Measurements from ENCODE around the gene SPDYE3.
"Not testable (repeated sequence)": the region's sequence is repeated elsewhere in the genome, so short reads cannot be mapped to it uniquely, and the experiment has no call there.

Gene SPDYE3

DNA sequence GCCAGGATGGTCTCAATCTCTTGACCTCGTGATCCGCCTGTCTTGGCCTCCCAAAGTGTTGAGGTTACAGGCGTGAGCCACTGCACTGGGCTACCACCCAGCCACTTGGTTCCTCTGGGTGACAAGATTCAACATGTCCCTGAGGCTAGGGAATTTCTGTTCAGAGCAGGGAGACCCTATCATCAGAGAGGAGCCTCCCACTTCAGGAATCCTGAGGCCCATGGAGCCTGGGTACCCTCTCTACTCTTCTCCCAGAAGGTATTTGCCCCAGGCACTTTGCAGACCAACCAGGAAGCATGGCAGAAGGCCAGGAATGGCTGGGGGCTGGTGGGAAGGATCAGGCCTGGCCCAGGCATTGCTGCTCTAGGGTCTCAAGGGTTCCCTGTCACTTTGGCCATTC lies 19.2 kb upstream of the SPDYE3 start:
- DNase-seq = not testable (repeated sequence)

DNA sequence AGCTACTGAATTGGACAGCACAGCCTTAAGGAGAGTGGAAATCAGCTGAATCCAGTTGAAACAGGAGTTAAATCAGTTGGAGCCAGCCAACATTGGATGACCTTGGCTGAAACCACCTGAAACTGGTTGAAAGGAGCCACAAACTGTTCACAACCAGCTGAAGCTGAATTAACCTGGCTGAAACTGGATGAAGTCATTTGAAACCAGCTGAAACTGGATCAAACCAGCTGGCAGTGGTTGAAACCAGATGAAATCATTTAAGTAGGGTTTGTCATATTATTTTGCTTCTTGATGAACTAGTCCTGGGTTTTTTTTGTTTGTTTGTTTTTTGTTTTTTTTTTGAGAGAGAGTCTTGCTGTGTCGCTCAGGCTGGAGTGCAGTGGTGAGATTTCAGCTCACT lies 15.3 kb upstream of the SPDYE3 start:
- not testable (repeated sequence) for DNase-seq

DNA sequence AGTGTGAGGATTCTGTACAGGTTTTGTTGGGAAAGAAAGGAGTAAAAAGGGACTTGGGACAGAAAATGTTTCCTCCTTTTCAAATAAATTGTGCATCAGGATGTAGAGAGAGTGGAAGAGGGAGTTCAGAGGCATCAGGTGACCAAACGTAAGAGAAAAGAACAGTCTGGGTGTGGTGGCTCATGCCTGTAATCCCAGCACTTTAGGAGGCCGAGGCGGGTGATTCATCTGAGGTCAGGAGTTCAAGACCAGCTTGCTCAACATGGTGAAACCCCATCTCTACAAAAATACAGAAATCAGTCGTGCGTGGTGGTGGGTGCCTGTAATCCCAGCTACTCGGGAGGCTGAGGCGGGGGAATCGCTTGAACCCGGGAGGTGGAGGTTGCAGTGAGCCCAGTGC lies 12.2 kb upstream of the SPDYE3 start:
- not testable (repeated sequence) for DNase-seq

DNA sequence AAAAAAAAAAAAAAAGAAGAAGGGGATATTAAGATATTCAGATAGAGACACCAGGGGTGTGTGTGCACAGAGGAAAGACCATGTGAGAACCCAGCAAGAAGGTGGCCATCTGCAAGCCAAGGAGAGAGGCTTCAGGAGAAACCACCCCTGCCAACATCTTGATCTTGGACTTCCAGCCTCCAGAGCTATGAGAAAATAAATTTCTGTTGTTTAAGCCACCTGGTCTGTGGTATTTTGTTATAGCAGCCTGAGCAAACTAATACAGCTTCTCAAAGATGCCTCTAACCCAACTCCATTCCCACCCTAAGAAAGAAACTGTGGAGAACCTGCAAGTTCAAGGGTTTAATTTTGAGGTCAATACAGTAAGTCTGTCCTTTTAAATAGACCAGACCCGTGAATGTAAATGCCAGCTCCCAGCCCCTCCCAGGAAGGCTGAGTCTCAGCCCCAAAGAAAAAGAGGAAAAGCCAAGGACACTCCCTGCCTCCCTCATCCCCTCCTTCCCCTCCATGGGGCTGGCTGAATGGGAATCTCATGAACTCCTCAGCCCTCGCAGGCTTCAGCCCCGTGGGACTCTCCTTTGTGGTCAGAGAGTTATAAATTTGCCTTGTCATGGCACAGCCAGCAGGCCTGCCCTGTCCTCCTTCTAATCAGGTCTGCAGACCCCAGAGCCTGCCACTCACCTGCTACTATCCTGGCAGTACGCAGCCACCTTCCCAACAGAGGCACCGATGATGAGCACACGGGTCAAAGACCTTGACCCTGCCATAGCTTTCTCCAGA lies 9.5 kb upstream of the SPDYE3 start:
- not testable (repeated sequence) for DNase-seq

DNA sequence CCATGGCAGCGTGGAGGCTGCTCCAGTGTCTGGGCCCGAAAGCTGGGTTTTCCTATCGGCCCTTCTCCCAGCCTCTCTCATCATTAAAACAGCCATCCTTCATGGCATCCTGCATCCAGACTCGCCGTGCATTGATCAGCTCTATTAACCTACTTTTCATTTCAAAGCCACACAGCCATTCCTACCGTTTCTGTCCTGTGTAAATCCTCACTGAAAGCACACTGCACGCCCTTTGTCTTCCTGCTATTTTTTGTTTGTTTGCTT lies 8.9 kb upstream of the SPDYE3 start:
- DNase-seq = not testable (repeated sequence)

DNA sequence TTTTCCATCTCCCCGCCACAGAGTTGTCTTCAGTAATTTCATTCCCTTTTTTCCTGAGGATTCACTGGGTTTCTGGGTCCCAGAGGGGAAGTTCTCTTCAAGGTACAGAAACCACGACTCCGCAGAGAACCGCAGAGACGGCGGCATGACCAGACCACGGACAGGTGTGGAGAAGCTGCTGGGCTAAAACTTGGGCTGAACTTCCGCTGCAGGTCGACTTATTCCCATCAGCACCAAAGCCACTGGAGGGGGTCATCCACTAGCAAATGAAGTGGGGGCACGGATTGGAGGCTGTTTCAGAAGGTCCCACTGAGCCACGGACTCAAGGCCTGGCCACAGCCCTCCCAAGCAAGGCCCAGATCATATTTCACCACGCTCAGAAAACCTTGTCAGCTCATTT lies 3.0 kb upstream of the SPDYE3 start:
- DNase-seq = not testable (repeated sequence)

DNA sequence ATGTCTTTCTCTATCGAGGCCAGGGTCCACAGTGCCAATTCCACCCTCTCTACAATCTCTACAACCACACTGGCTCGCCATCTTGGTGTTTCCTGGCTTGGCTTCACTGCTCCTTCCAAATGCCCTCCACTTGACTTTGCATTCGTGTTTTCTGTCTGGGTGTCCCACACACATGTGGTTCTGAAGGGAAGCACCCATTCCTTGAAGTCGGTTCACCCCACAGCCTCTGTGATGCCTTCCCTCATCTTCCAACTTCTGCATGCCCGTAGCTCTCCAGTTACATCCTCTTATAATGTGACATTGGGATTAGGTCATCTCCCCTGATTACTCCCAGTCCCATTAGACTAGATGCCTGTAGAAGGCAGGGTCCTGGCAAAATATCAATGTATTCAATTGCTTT lies 10.8 kb downstream of the SPDYE3 start:
- DNase-seq = not testable (repeated sequence)

DNA sequence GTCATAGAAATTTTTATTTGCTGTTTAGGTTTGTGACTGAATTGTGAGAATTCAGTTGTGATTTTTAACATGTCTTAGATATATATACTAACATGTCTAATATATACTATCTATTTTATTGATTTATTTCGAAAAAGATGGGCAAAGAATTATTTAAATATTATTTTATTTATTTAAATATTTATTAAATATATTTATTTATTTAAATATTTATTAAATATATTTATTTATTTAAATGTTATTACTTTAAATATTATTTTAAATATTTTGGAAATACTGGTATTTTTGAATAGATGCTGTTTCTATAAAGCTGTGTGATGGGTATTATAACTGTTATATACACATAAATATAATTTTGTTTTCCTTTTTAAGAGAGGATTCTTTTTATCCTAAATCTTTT lies 14.1 kb downstream of the SPDYE3 start:
- DNase-seq = not testable (repeated sequence)

DNA sequence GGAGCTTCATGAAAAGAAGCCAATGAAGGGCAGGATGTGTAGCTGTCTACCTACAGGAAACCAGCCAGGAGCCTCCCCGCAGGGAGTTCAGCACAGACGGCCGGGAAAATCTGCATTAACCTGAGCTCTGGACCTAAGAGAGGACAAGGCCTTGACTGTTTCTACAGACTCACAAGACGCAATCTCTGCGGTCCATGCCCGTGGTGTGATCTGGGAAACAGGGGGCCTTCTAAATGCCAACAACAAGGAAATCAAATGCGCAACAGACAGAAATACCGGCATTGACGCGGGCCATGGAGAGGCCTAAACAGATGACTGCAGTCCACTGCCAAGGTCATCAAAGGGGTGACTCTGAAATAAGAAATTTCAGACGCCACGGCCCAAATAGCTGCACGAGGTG lies 16.7 kb downstream of the SPDYE3 start:
- DNase-seq = not testable (repeated sequence)

DNA sequence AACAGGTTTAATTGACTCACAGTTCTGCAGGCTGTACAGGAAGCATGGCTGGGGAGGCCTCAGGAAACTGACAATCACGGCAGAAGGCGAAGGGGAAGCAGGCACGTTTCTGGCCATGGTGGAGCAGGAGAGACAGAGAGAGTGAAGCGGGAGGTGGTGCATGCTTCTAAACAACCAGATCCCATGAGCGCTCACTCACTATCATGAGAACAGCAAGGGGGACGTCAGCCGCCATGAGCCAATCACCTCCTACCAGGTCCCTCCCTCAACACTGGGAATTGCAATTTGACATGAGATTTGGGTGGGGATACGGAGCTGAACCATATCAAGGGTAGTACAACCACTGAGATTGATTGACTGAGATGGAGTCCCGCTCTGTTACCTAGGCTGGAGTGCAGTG lies 18.2 kb downstream of the SPDYE3 start:
- not testable (repeated sequence) for DNase-seq

DNA sequence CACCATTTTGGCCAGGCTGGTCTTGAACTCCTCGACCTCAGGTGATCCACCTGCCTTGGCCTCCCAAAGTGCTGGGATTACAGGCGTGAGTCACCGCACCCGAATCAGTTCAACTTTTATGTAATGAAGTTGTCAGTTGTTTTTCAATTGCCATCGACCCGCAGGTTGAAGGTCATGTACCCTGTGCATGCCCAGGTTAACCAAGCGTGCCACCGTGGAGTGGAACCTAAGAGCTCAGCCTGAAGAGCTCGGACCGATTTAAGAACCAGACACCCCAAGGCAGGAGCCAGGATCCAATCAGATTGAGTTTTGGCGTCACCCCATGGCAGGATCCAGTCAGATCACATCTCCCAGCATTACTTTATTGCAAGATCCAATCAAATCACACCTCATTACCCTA lies 19.4 kb downstream of the SPDYE3 start:
- DNase-seq = not testable (repeated sequence)

DNA sequence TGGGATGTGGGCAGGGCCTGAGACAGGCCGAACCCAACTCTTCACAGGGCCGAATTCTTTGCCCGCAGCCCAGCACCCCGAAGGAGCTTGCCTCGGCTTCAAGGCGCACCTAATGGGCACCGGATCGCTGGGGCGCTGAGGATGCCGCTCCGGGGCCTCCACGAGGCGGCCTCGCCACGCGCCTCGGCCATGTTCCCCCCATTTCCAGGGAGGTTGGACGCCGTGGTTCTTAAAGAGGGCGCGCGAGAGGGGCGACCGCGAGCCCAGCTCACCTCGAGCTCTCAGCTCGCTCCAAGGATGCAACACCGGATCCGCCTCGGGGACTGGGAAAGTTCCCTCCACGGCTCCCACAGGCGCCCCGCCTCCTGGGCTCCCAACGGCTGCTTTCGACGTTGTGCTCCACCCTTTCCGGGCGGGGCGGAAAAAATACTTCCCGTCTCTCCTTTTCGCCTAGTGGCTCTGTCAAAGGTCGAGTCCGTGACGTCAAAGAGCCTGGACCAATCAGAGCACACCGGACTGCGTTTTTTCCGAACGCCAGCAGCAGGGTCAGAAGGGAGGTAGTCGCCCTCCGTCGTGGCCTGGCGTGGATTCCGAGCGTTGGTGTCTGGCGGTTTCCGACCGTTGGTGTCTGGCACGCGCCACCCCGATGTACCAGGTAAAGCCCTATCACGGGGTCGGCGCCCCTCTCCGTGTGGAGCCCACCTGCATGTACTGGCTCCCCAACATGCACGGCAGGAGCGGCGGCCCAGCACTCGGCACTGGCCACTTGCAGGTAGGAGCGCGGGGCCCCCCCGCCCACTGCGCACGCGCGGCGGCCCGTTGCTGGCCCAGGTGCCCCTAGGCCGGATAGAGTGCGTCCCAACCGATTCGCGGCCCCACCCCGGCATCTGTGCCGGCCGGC lies 28.3 kb downstream of the SPDYE3 start:
- peak; percentile 98 for DNase-seq

DNA sequence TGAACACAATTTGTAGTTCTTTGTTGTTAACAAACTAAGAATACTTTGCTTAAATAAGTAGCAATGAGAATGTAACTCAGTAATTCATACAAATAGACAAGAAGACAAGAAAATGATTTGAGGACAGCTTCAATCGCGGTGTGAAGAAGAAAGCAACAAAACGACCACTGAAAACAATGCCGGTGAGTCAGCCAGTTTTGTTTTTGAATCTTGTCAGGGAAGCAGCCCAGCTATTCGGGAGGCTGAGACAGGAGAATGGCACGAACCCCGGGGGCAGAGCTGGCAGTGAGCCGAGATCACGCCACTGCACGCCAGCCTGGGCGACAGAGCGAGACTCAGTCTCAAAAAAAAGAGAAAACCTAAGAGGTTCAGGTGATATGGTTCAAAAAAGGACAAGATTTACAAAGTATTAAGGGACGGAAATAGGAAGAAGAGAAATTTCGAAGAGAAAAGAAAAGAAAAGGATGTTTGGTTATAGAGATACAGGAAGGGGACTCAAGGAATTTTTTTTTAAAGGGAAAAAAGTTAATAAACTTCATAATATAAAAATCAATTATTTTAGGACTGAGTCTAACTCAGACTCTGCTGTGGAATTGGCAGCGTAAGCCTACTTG lies 30.7 kb downstream of the SPDYE3 start:
- DNase-seq = not testable (repeated sequence)

DNA sequence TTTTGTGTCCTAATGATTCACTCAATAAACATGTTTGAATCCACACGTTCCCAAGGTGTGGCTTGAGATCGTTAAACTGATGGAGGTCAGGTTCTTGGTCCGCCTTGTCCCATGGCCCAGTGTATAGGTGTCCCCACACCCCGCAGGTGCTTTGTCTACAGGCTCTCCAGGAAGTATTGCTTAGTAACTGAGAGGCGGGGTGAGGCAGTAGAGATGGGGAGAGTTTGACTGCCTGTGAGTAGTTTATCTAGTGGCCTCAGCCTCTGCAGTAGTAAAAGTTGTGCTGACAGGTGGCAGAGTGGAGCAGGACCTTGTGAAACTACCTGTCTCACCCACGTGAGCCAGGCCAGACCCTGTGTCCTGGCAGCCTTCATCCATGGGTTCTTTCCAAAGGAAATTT lies 33.8 kb downstream of the SPDYE3 start:
- not testable (repeated sequence) for DNase-seq

DNA sequence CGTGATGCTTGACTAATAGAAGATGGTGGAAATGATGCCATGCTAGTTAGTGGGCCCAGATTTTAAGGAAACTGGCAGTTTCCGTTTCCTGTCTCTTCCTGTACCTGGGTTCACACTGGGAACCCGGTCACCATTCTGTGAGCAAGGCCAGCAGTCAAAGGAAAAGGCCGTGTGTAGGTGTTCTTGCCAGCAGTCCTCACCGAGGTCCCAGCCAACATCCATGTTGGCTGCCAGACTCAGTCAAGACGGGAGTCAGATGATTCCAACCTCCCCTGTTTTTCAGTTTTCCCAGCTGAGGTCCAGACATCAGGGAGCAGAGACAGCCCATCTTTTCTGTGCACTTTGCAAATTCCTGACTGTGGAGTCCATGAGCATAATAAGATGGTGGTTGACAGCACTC lies 35.3 kb downstream of the SPDYE3 start:
- DNase-seq = no peak

DNA sequence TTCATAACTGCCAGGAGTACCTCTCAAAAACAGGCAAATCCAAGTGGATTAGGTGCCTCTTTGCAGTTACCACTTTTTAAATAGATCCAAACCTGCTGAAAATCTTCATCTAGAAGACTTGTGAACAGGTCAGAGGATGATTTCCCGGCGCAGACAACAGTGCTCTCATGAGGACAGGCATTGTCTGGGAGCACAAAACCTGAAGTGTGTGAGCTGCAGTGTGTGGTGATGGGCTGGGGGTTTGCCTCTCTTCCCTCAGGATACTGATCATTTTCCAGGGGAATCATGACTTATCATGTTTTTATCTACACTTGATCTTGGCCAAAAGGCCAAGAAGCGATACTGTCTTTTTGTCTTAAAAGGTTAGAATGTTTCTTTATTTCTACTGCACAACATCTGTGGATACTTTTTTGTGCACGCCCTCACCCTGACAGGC lies 36.6 kb downstream of the SPDYE3 start:
- DNase-seq = not testable (repeated sequence)

DNA sequence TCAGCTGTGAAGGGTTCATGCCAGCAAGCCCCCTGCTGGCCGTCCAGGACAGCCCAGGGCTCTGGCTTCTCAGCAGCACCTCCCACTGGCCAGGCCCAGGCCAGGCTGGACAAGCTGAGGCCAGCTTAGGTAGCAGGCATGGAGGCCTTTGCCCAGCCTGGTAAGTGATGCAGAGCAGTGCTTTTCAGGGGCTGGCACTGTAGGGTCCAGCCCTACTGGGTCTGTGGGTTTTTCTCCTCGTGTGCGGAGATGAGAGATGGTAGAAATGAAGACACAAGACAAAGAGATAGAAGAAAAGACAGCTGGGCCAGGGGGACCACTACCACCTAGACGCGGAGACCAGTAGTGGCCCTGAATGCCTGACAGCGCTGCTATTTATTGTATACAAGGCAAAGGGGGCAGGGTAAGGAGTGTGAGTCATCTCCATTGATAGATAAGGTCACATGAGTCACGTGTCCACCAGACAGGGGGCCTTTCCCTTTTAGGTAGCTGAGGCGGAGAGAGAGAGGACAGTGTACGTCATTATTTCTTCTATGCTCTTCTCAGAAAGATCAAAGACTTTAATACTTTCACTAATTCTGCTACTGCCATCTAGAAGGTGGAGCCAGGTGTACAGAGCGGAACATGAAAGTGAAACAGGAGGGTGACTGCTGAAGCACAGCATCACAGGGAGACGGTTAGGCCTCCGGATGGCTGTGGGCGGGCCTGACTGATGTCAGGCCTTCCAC lies 37.2 kb downstream of the SPDYE3 start:
- DNase-seq = peak; percentile 88

DNA sequence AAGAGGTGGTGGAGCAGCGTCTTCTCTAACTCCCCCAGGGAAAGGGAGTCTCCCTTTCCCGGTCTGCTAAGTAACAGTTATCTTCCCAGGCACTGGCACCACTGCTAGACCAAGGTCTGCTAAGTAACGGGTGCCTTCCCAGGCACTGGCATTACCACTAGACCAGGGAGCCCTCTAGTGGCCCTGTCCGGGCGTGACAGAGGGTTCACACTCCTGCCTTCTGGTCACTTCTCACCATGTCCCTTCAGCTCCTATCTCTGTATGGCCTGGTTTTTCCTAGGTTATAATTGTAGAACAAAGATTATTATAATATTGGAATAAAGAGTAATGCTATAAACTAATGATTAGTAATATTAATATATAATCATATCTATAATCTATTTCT lies 37.8 kb downstream of the SPDYE3 start:
- DNase-seq = not testable (repeated sequence)

DNA sequence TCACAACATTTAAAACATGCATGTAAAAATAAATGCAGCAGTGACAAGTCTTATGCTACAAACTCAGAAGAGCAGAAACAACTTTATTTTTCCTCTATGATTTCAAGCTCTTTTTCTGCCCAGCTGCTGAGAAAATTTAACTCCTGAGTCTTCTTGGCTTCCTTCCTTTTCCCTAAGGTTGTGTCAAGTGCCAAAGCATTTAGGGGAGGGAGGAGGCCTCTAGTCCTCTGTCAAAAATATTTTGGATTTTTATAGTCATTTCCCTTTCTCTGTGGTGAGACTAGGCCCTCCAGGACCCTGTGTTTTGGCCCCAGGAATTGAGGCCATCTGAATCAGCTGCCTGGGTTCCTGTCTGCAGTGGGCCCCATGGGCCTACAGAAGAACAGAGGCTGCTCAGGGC lies 39.4 kb downstream of the SPDYE3 start:
- no peak for DNase-seq

DNA sequence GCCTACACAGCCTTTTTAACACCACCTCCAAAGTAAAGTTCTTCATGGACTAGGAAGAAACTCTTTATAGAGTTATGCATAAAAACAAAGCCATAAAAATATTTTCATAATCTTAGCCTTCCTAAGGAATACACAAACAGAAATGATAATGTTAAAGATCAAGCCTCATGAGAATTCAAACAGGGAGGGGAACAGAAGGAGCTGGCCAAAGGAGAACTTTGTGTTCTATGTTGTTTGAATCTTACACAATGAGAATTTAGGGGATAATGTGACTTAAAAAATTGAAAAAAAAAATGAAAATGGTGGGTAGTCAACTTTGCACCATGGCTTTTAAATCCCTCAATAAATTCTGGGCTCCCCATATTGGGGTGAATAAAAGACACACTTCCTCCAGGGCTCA lies 41.3 kb downstream of the SPDYE3 start:
- no peak for DNase-seq

DNA sequence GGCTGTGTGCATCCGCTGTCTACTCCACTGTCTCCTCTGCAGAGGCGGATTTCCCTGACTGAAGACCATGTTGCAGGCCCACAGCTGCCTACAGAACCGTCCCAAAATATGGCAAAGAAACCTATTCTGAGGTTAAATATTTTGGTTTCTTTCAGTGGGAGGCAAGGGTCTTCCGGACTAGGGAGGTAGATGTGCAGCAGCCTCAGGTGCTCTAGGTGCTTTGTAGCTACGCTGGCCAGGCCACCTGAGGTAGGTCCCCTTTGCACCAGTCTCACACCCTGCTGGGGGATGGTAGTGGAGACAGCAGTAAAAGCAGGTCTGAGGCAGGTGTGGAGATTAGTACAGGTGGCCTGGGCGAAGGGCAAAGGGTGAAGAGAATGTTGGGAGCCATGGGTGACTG lies 42.3 kb downstream of the SPDYE3 start:
- peak; percentile 32 for DNase-seq

DNA sequence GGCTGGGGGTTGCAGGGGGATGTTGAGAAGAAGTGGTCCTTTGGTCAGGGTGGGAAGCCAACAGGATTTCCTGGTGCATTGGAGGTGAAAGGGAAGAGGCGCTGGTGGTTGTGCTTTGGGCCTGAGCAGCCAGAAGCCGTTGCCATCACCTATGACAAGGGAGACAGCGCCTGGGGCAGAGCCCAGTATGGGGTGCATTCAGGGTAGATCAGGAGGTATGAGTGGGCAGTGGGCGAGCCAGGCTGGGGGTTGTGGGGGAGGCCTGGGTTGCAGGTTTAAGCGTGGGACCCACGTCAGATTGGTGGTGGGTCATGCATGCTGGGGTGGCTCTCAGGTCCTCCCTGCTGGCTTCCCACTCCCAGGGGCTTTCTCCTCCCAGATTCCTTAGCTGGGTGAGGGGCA lies 44.2 kb downstream of the SPDYE3 start:
- peak; percentile 29 for DNase-seq

DNA sequence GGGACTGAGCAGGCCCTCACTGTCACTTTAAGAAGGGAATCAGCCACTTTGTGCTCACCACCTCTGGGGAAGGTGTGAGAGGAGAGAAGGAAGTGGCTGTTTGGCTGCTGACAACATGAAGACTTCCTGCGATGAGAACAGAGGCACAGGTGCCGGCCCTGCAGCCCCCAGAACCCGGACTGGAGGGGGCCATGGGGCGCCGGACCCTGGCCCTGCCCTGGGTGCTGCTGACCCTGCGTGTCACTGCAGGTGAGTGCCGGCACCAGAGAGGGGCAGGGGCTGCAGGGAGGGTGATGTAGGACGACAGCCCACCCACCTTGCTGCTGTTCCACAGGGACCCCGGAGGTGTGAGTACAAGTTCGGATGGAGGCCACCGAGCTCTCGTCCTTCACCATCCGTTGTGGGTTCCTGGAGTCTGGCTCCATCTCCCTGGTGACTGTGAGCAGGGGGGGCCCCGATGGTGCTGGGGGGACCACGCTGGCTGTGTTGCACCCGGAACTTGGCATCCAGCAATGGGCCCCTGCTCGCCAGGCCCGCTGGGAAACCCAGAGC lies 44.8 kb downstream of the SPDYE3 start:
- peak; percentile 28 for DNase-seq
